IMR-90 (cell line): ENCODE data around the gene SBK3. TPM values are rescaled to one million over a fixed set of nuclear protein-coding genes. Genes with fewer than 3 reads are reported as not detected.

Experiments
- ATAC-seq: fragments of 200-7000 bp; cut with Tn5 transposase; 2 replicates; pipeline ENCODE4 v1.9.1; 2020; ENCODE audit warnings: low read depth, mild to moderate bottlenecking, moderate library complexity
- BruUV-seq: library from RNA; stranded (reverse); fragments of 400-500 nt; replicated peaks from 2 replicates; lab custom pipeline; 2021; lab: Mats Ljungman, UMichigan
- CTCF ChIA-PET: fragments of 300-600 bp; formaldehyde crosslinking; extraction: SDS; loops from one replicate; lab custom pipeline; 2021; ENCODE audit warnings: antibody characterized with exemption; lab: Yijun Ruan, JAX
- POLR2A ChIA-PET: fragments of 300-600 bp; sonication (Branson Sonifier 250); formaldehyde crosslinking; loops from one replicate; lab custom pipeline; 2022; ENCODE audit warnings: antibody characterized with exemption; ENCODE audit not compliant: unreplicated experiment; lab: Charles Lee
- DNase-seq: peaks from one replicate; pipeline ENCODE4 v3.0.0; 2013
- H2AFZ ChIP-seq: replicated peaks from 2 replicates; pipeline ENCODE3; 2013; ENCODE audit warnings: low read length, mild to moderate bottlenecking; ENCODE audit not compliant: poor library complexity
- H2AK5ac ChIP-seq: 2 replicates; pipeline ENCODE4 v1.6.1; 2013; ENCODE audit warnings: low read depth, low read length, inconsistent platforms
- H2AK9ac ChIP-seq: replicated peaks from 2 replicates; pipeline ENCODE3; 2013; ENCODE audit warnings: mild to moderate bottlenecking, low read depth, low read length, moderate library complexity; ENCODE audit not compliant: poor library complexity
- H2BK120ac ChIP-seq: 2 replicates; pipeline ENCODE4 v1.6.1; 2013; ENCODE audit warnings: low read depth, low read length, inconsistent platforms
- H2BK15ac ChIP-seq: 3 replicates; pipeline ENCODE4 v1.6.1; 2013; ENCODE audit warnings: low read depth, low read length, inconsistent platforms
- H2BK20ac ChIP-seq: 2 replicates; pipeline ENCODE4 v1.6.1; 2013; ENCODE audit warnings: low read depth, mild to moderate bottlenecking, inconsistent platforms, low read length, moderate library complexity
- H2BK5ac ChIP-seq: 2 replicates; pipeline ENCODE4 v1.6.1; 2013; ENCODE audit warnings: mild to moderate bottlenecking, low read depth, low read length, inconsistent platforms; ENCODE audit not compliant: poor library complexity, severe bottlenecking
- H3K14ac ChIP-seq: replicated peaks from 2 replicates; pipeline ENCODE4 v1.6.1; 2013; ENCODE audit warnings: low read depth, low read length, inconsistent platforms
- H3K18ac ChIP-seq: 2 replicates; pipeline ENCODE4 v1.6.1; 2013; ENCODE audit warnings: low read depth, low read length, control low read depth
- H3K23ac ChIP-seq: 2 replicates; pipeline ENCODE4 v1.6.1; 2013; ENCODE audit warnings: low read depth, low read length, inconsistent platforms
- H3K27ac ChIP-seq: 2 replicates; pipeline ENCODE4 v1.5.1; 2013; ENCODE audit warnings: mild to moderate bottlenecking, control low read depth, low read length; ENCODE audit not compliant: insufficient read depth
- H3K27me3 ChIP-seq: 2 replicates; pipeline ENCODE4 v1.6.1; 2013; ENCODE audit warnings: low read length; ENCODE audit not compliant: control insufficient read depth, insufficient read depth
- H3K36me3 ChIP-seq: 2 replicates; pipeline ENCODE4 v1.6.1; 2013; ENCODE audit warnings: low read length, mixed read lengths; ENCODE audit not compliant: control insufficient read depth, insufficient read depth
- H3K4ac ChIP-seq: 2 replicates; pipeline ENCODE4 v1.6.1; 2013; ENCODE audit warnings: low read depth, low read length, inconsistent platforms
- H3K4me1 ChIP-seq: 2 replicates; pipeline ENCODE4 v1.6.1; 2013; ENCODE audit warnings: low read length, mixed read lengths; ENCODE audit not compliant: control insufficient read depth, insufficient read depth
- H3K4me2 ChIP-seq: 2 replicates; pipeline ENCODE4 v1.6.1; 2013; ENCODE audit warnings: low read depth, mild to moderate bottlenecking, control low read depth, low read length, moderate library complexity
- H3K4me3 ChIP-seq: 2 replicates; pipeline ENCODE4 v1.5.1; 2013; ENCODE audit warnings: low read depth, mild to moderate bottlenecking, control low read depth, low read length, moderate library complexity; ENCODE audit not compliant: insufficient read depth
- H3K56ac ChIP-seq: 2 replicates; pipeline ENCODE4 v1.6.1; 2013; ENCODE audit warnings: low read length, inconsistent platforms; ENCODE audit not compliant: insufficient read depth; ENCODE audit errors: extremely low read depth
- H3K79me1 ChIP-seq, 2 experiments: 2 replicates each; pipeline ENCODE4 v1.6.1; 2013; ENCODE audit warnings: low read length in 2 of 2, inconsistent platforms in 1 of 2, low read depth in 1 of 2
- H3K9ac ChIP-seq: 2 replicates; pipeline ENCODE4 v1.6.1; 2013; ENCODE audit warnings: low read depth, low read length, control low read depth
- H3K9me1 ChIP-seq: 2 replicates; pipeline ENCODE4 v1.6.1; 2013; ENCODE audit warnings: low read length, inconsistent platforms; ENCODE audit not compliant: insufficient read depth
- H3K9me3 ChIP-seq: 2 replicates; pipeline ENCODE4 v1.6.1; 2013; ENCODE audit warnings: low read length; ENCODE audit not compliant: control insufficient read depth, insufficient read depth
- H4K20me1 ChIP-seq: 2 replicates; pipeline ENCODE4 v1.6.1; 2013; ENCODE audit warnings: low read length, inconsistent platforms; ENCODE audit not compliant: insufficient read depth
- H4K5ac ChIP-seq: 2 replicates; pipeline ENCODE4 v1.6.1; 2013; ENCODE audit warnings: mild to moderate bottlenecking, low read depth, low read length, control low read depth
- H4K8ac ChIP-seq, 2 experiments: 2 replicates each; pipeline ENCODE4 v1.6.1; 2013; ENCODE audit warnings: low read depth in 2 of 2, low read length in 2 of 2, control low read depth in 1 of 2, inconsistent platforms in 1 of 2
- H4K91ac ChIP-seq: 2 replicates; pipeline ENCODE4 v1.6.1; 2013; ENCODE audit warnings: low read depth, low read length, inconsistent platforms; ENCODE audit not compliant: insufficient read depth
- BHLHE40 ChIP-seq: fragments of 150-350 bp; IDR thresholded peaks from 2 replicates; pipeline ENCODE4 v1.6.1; 2016; ENCODE audit warnings: mild to moderate bottlenecking, low read depth, low read length
- WGBS, 2 experiments: methylation state at CpG; one replicate each; pipeline versions ENCODE4 v1.1.5 to v1.1.7; 2013; ENCODE audit warnings: missing lambda C conversion rate in 2 of 2; ENCODE audit not compliant: insufficient read length in 1 of 2; ENCODE audit errors: extremely low coverage in 2 of 2; 5-methylcytosine and 5-hydroxymethylcytosine counted together
- dilution Hi-C: fragments of 300-500 bp; cut with HindIII; formaldehyde crosslinking; loops from one replicate; pipeline ENCODE4 v1.14.3; 2018; ENCODE audit warnings: low sequenced_read_pairs; ENCODE audit not compliant: unreplicated experiment
- in situ Hi-C: fragments of 300-500 bp; cut with MboI; formaldehyde crosslinking; loops from 3 replicates; pipeline ENCODE4 v1.14.3; 2019; ENCODE audit warnings: low sequenced_read_pairs, inconsistent platforms, mixed read lengths
- intact Hi-C: fragments of 100-400 bp; cut with micrococcal nuclease; formaldehyde crosslinking; loops from 2 replicates; pipeline ENCODE4 v1.10.0; 2022
- polyA plus RNA-seq, 3 experiments: library from polyadenylated mRNA; depleted of rRNA; stranded (reverse); fragments of >200 nt; gene quantifications; 2 replicates each; pipeline ENCODE4 v1.2.3, GENCODE V29; 2012; ENCODE audit warnings: low replicate concordance in 1 of 3
- total RNA-seq: library from RNA; depleted of rRNA; stranded (reverse); fragments of >200 nt; gene quantifications from 2 replicates; pipeline ENCODE4 v1.2.3, GENCODE V29; 2012

The SBK3 gene
- total and polyA plus RNA-seq, 2 of the 4 experiments (the other 2 are of a cell fraction), result 0.05 to 0.18 TPM

GRCh38 chr19:55527197-55528029 lies 17.9 kb downstream of the SBK3 start:
- H2BK5ac ChIP-seq, result no peak overlapping the region
- no peak overlapping the region for H2AK5ac ChIP-seq
- no peak overlapping the region; the same call in 1 of the 2 replicates for H3K14ac ChIP-seq
- H2AFZ ChIP-seq, result peak overlapping the region; percentile 6
- no peak overlapping the region for H3K23ac ChIP-seq
- no peak overlapping the region for H4K91ac ChIP-seq
- no peak overlapping the region for H4K5ac ChIP-seq
- ChIA-PET POLR2A (no interaction called here), CTCF (interaction anchor here (0.7 kb wide), 1 partner anchor 17 kb away, joined by 3 read pairs; no protein-coding TSS in a partner anchor)
- H4K20me1 ChIP-seq, result no peaks in the 10 kb centered on the region
- no peak overlapping the region; the same call in 1 of the 2 replicates for H3K4ac ChIP-seq
- in situ Hi-C loops (no loop called here), intact Hi-C loops (no loop called here), dilution Hi-C loops (no loop called here)
- H3K9me3 ChIP-seq, result no peaks in the 10 kb centered on the region
- no peak for TF ChIP-seq BHLHE40
- no peak overlapping the region for H3K9ac ChIP-seq
- H3K4me3 ChIP-seq, result no peak overlapping the region
- H3K79me1 ChIP-seq, result 0 out of 4 replicates have a peak, but pooled peaks cover 0 to 4% of the 10 kb centered on the region in 2 experiments
- no peaks in the 10 kb centered on the region for H3K36me3 ChIP-seq
- no TSS peak for BruUV-seq
- no peak overlapping the region for H2BK20ac ChIP-seq
- ATAC-seq (no peak), DNase-seq (no peak)
- H2AK9ac ChIP-seq, result no peak overlapping the region
- H2BK120ac ChIP-seq, result no peak overlapping the region
- H3K18ac ChIP-seq, result no peak overlapping the region
- H2BK15ac ChIP-seq, result no peak overlapping the region
- no peak overlapping the region for H3K27ac ChIP-seq
- 86% methylated on average over 18 of the region's 22 CpGs; no CpG with 5 or more reads in 1 of the 2 experiments for WGBS, 2 experiments
- no peak overlapping the region for H4K8ac ChIP-seq
- peaks cover 14% of the 10 kb centered on the region for H3K9me1 ChIP-seq
- H3K27me3 ChIP-seq, result no peaks in the 10 kb centered on the region
- H3K56ac ChIP-seq, result no peak overlapping the region
- H3K4me2 ChIP-seq, result no peak overlapping the region
- peaks cover 5% of the 10 kb centered on the region for H3K4me1 ChIP-seq
